ENCODE data around the gene P2RY6. TPM values are rescaled to one million over a fixed set of nuclear protein-coding genes. Genes with fewer than 3 reads are reported as not detected.
A peak's percentile ranks its signal among the peaks of the same experiment; 100 is the strongest.

Gene P2RY6
- total RNA-seq, 4 donors from 2014 or later = 0.78 to 2.8 (median 1.1) TPM; not detected in 1

GRCh38 chr11:73240190-73240781, 31.9 kb upstream of the P2RY6 start:
- Histone ChIP-seq H3K9me3 (no peaks in the 10 kb centered on the region), H3K27me3 (no peaks in the 10 kb centered on the region), H3K27ac (peak overlapping the region; percentile 92 to 98 (median 96)), H3K36me3 (no peaks in the 10 kb centered on the region), H3K4me1 (peaks cover 62 to 74% of the 10 kb centered on the region in 2 donors), H3K4me3 (no peak overlapping the region)
- DNase-seq (peak; percentile 77 to 92), ATAC-seq (peak; percentile 13 to 14)
- in situ Hi-C loops (cut with MboI; ENCODE audit: low sequenced_read_pairs in 4 of 4) = loop anchor here in 3 of 4 donors (5.0 kb wide), 2 partner anchors 53 to 58 kb away; no protein-coding TSS in a partner anchor
- TF ChIP-seq CTCF (IDR thresholded peaks at IDR 0.05 in 4 of 5, conservative IDR thresholded peaks at IDR 0.05 in 1 of 5) = peak in 1 of 5 experiments; percentile 12
- no peak for TF ChIP-seq POLR2A (IDR thresholded peaks at IDR 0.05)
- intact Hi-C loops (cut with DNase I; ENCODE audit: low total_unique reads) = loop anchor here (5.0 kb wide), 1 partner anchor 33 kb away; no protein-coding TSS in a partner anchor

GRCh38 chr11:73241300-73241699, 30.8 kb upstream of the P2RY6 start:
- Histone ChIP-seq H3K4me1 (peaks cover 54 to 64% of the 10 kb centered on the region in 2 donors), H3K9me3 (no peaks in the 10 kb centered on the region), H3K4me3 (no peak overlapping the region), H3K27me3 (no peaks in the 10 kb centered on the region), H3K27ac (peak overlapping the region; percentile 92 to 98 (median 96)), H3K36me3 (no peaks in the 10 kb centered on the region)
- no peak for ATAC-seq
- in situ Hi-C loops (cut with MboI; ENCODE audit: low sequenced_read_pairs in 4 of 4) (loop anchor here in 3 of 4 donors (5.0 kb wide), 2 partner anchors 54 to 59 kb away; no protein-coding TSS in a partner anchor), intact Hi-C loops (cut with DNase I; ENCODE audit: low total_unique reads) (loop anchor here (5.0 kb wide), 1 partner anchor 34 kb away; no protein-coding TSS in a partner anchor)
- no peak for TF ChIP-seq CTCF (IDR thresholded peaks at IDR 0.05 in 4 of 5, conservative IDR thresholded peaks at IDR 0.05 in 1 of 5)
- no peak for TF ChIP-seq POLR2A (IDR thresholded peaks at IDR 0.05)
- DNase-seq = no peak

- intact Hi-C loops (cut with DNase I; ENCODE audit: low total_unique reads) = loop anchor here (1.0 to 5.0 kb wide), 4 partner anchors 35 to 412 kb away; no protein-coding TSS in a partner anchor
- TF ChIP-seq CTCF (IDR thresholded peaks at IDR 0.05 in 4 of 5, conservative IDR thresholded peaks at IDR 0.05 in 1 of 5) (peak; percentile 90 to 93 (median 91)), POLR2A (IDR thresholded peaks at IDR 0.05) (no peak)
Measured at GRCh38 chr11:73242251-73243092, 29.7 kb upstream of the P2RY6 start.

DNA sequence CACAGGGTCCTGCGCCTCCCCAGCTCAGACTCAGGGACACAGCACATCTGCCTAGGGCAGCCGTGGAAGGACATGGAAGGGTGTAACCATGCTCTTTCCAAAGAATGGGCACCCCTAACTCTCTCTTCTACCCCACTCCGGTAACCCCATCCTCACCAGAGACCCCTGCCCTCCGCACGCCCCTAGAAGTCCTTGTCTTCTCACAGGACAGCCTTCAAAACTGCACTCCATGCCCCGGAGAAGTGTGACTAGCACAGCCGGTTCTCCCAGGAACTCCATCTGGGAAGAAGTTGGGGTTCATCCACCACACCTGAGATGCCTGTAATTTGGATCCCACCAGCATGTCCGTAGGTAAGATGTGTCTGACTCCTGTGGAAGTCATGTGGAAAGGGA, 29.0 kb upstream of the P2RY6 start:
- Histone ChIP-seq H3K4me3 (no peak overlapping the region), H3K4me1 (peaks cover 38 to 46% of the 10 kb centered on the region in 2 donors), H3K27ac (peak overlapping the region in 1 of 4 donors; percentile 97), H3K27me3 (no peaks in the 10 kb centered on the region), H3K9me3 (no peaks in the 10 kb centered on the region), H3K36me3 (no peaks in the 10 kb centered on the region)
- in situ Hi-C loops (cut with MboI; ENCODE audit: low sequenced_read_pairs in 4 of 4) = loop anchor here in 3 of 4 donors (5.0 kb wide), 2 partner anchors 56 to 61 kb away; no protein-coding TSS in a partner anchor
- no peak for ATAC-seq
- intact Hi-C loops (cut with DNase I; ENCODE audit: low total_unique reads) = loop anchor here (2.0 to 5.0 kb wide), 3 partner anchors 36 to 412 kb away; no protein-coding TSS in a partner anchor
- TF ChIP-seq CTCF (IDR thresholded peaks at IDR 0.05 in 4 of 5, conservative IDR thresholded peaks at IDR 0.05 in 1 of 5) (no peak), POLR2A (IDR thresholded peaks at IDR 0.05) (no peak)
- peak in 1 of 2 donors; percentile 12 for DNase-seq

More at GRCh38 chr11:73242251-73243092, 29.7 kb upstream of the P2RY6 start:
- Histone ChIP-seq H3K36me3 (no peaks in the 10 kb centered on the region), H3K27me3 (no peaks in the 10 kb centered on the region), H3K4me1 (peaks cover 44 to 52% of the 10 kb centered on the region in 2 donors), H3K27ac (peak overlapping the region; percentile 92 to 98 (median 96)), H3K4me3 (peak overlapping the region in 1 of 4 donors; percentile 12), H3K9me3 (no peaks in the 10 kb centered on the region)
- DNase-seq = peak; percentile 45 to 75
- in situ Hi-C loops (cut with MboI; ENCODE audit: low sequenced_read_pairs in 4 of 4) = loop anchor here in 3 of 4 donors (5.0 kb wide), 2 partner anchors 55 to 60 kb away; no protein-coding TSS in a partner anchor
- ATAC-seq = peak; percentile 8 to 25
